Esophagus squamous epithelium (tissue), 4 donors: ENCODE data around the gene CAPG.

Experiments
- CTCF ChIP-seq, 6 experiments: fragments of 450-650 bp in 4 of 6; fragments of 200-600 bp in 2 of 6; sonication (generic) in 2 of 6; IDR thresholded peaks; one replicate each; pipeline ENCODE4 v1.5.1; 2016 to 2019; ENCODE audit warnings: antibody characterized with exemption in 6 of 6, mild to moderate bottlenecking in 4 of 6, moderate library complexity in 4 of 6
- POLR2A ChIP-seq, 4 donors: fragments of 450-650 bp; IDR thresholded peaks; one replicate each; pipeline ENCODE4 v1.6.1; 2017; ENCODE audit warnings: antibody characterized with exemption in 4 of 4, mild to moderate bottlenecking in 4 of 4, moderate library complexity in 3 of 4

DNA sequence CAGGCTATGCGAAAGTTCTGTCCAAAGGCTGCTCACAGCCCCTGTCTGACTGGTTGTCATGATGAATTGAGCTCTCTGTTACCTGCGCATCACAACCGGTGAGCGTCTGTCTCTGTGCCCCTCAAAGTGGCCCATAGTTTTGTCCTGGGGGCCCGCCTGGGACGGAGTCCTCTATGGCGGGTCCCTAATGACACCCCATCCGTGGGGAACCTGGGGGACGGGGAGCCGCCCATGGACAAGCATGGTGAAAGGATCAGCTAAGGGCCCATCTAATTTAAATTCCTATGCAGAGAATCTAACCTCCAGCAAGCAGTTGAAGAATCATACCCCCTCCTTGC is 55.1 kb downstream of the CAPG start:
- no peak for TF ChIP-seq CTCF (IDR thresholded peaks at IDR 0.05)
- TF ChIP-seq POLR2A (IDR thresholded peaks at IDR 0.05), result no peak
